ENCODE results near the gene CDK19.

Gene CDK19

GRCh38 chr6:110563711-110564110 is 251.6 kb downstream of the CDK19 start:
- Histone ChIP-seq H3K4me3 (ENCODE audit: low read length in 2 of 2) (no peak overlapping the region), H3K4me2 (ENCODE audit: insufficient read depth, low read length, poor library complexity, severe bottlenecking) (no peak overlapping the region), H3K27ac (replicated peaks; ENCODE audit: low read length) (no peak overlapping the region), H2BK12ac (ENCODE audit: low read length) (no peak overlapping the region), H3K18ac (ENCODE audit: low read length) (no peak overlapping the region), H2AK5ac (ENCODE audit: low read depth, low read length) (no peak overlapping the region), H3K4me1 (ENCODE audit: control insufficient read depth in 2 of 2, insufficient read depth in 1 of 2, low read depth in 1 of 2, low read length in 2 of 2) (peaks cover 2 to 14% of the 10 kb centered on the region in 2 donors), H3K36me3 (replicated peaks in 1 of 2; ENCODE audit: control insufficient read depth in 2 of 2, insufficient read depth in 2 of 2, low read length in 2 of 2) (no peaks in the 10 kb centered on the region), H2AFZ (ENCODE audit: low read length) (no peak overlapping the region), H2BK15ac (ENCODE audit: low read length) (no peak overlapping the region), H3K23ac (ENCODE audit: low read depth, low read length, poor library complexity) (no peak overlapping the region), H4K8ac (ENCODE audit: low read depth, low read length) (no peak overlapping the region), H4K91ac (ENCODE audit: low read depth, low read length, poor library complexity) (no peak overlapping the region), H3K27me3 (ENCODE audit: control insufficient read depth in 3 of 3, insufficient read depth in 3 of 3, low read depth in 1 of 3, low read length in 3 of 3) (peaks cover 0 to 5% (median 0%) of the 10 kb centered on the region in 3 experiments), H3K9ac (ENCODE audit: low read depth, low read length, poor library complexity) (no peak overlapping the region), H3K79me1 (ENCODE audit: low read depth, low read length) (no peaks in the 10 kb centered on the region), H3K9me3 (replicated peaks in 1 of 2; ENCODE audit: control insufficient read depth in 2 of 2, insufficient read depth in 1 of 2, low read depth in 1 of 2, low read length in 2 of 2) (no peaks in the 10 kb centered on the region), H3K14ac (ENCODE audit: low read length) (no peak overlapping the region), H2BK120ac (ENCODE audit: low read depth, low read length) (no peak overlapping the region), H2BK5ac (ENCODE audit: low read length) (no peak overlapping the region), H3K4ac (ENCODE audit: low read length) (no peak overlapping the region)
- no peak for DNase-seq (ENCODE audit: low spot score)
- WGBS, 2 donors (ENCODE audit: extremely low coverage in 2 of 2, insufficient read length in 2 of 2, insufficient replicate concordance in 1 of 2) = no CpG with 5 or more reads among the region's 2 CpGs

- H2AK5ac ChIP-seq (ENCODE audit: low read depth, low read length) = no peak overlapping the region
- H2BK120ac ChIP-seq (ENCODE audit: low read depth, low read length) = no peak overlapping the region
- no peak overlapping the region for H3K18ac ChIP-seq (ENCODE audit: low read length)
- no peak overlapping the region for H2AFZ ChIP-seq (ENCODE audit: low read length)
- H3K79me1 ChIP-seq (ENCODE audit: low read depth, low read length) = no peaks in the 10 kb centered on the region
- no peak overlapping the region for H3K14ac ChIP-seq (ENCODE audit: low read length)
- no peak overlapping the region for H3K27ac ChIP-seq (replicated peaks; ENCODE audit: low read length)
- H3K4ac ChIP-seq (ENCODE audit: low read length) = no peak overlapping the region
- H2BK12ac ChIP-seq (ENCODE audit: low read length) = no peak overlapping the region
- WGBS, 2 donors (ENCODE audit: extremely low coverage in 2 of 2, insufficient read length in 2 of 2, insufficient replicate concordance in 1 of 2) = no CpG with 5 or more reads among the region's 6 CpGs
- no peak overlapping the region for H3K4me2 ChIP-seq (ENCODE audit: insufficient read depth, low read length, poor library complexity, severe bottlenecking)
- H3K23ac ChIP-seq (ENCODE audit: low read depth, low read length, poor library complexity) = no peak overlapping the region
- no peak overlapping the region for H4K91ac ChIP-seq (ENCODE audit: low read depth, low read length, poor library complexity)
- H4K8ac ChIP-seq (ENCODE audit: low read depth, low read length) = no peak overlapping the region
- no peak overlapping the region for H2BK5ac ChIP-seq (ENCODE audit: low read length)
- no peaks in the 10 kb centered on the region for H3K36me3 ChIP-seq (replicated peaks in 1 of 2; ENCODE audit: control insufficient read depth in 2 of 2, insufficient read depth in 2 of 2, low read length in 2 of 2)
- no peak for DNase-seq (ENCODE audit: low spot score)
- no peaks in the 10 kb centered on the region for H3K27me3 ChIP-seq (ENCODE audit: control insufficient read depth in 3 of 3, insufficient read depth in 3 of 3, low read depth in 1 of 3, low read length in 3 of 3)
- H3K9ac ChIP-seq (ENCODE audit: low read depth, low read length, poor library complexity) = no peak overlapping the region
- peaks cover 2 to 9% of the 10 kb centered on the region in 2 donors for H3K4me1 ChIP-seq (ENCODE audit: control insufficient read depth in 2 of 2, insufficient read depth in 1 of 2, low read depth in 1 of 2, low read length in 2 of 2)
- no peaks in the 10 kb centered on the region for H3K9me3 ChIP-seq (replicated peaks in 1 of 2; ENCODE audit: control insufficient read depth in 2 of 2, insufficient read depth in 1 of 2, low read depth in 1 of 2, low read length in 2 of 2)
- no peak overlapping the region for H2BK15ac ChIP-seq (ENCODE audit: low read length)
- H3K4me3 ChIP-seq (ENCODE audit: low read length in 2 of 2) = no peak overlapping the region
Measured at GRCh38 chr6:110562316-110562915, 252.9 kb downstream of the CDK19 start.

- Histone ChIP-seq H3K4me3 (ENCODE audit: low read length in 2 of 2) (no peak overlapping the region), H3K4me1 (ENCODE audit: control insufficient read depth in 2 of 2, insufficient read depth in 1 of 2, low read depth in 1 of 2, low read length in 2 of 2) (peaks cover under 1 to 8% of the 10 kb centered on the region in 2 donors), H3K9me3 (replicated peaks in 1 of 2; ENCODE audit: control insufficient read depth in 2 of 2, insufficient read depth in 1 of 2, low read depth in 1 of 2, low read length in 2 of 2) (no peaks in the 10 kb centered on the region), H3K9ac (ENCODE audit: low read depth, low read length, poor library complexity) (no peak overlapping the region), H2AFZ (ENCODE audit: low read length) (no peak overlapping the region), H4K91ac (ENCODE audit: low read depth, low read length, poor library complexity) (no peak overlapping the region), H3K4me2 (ENCODE audit: insufficient read depth, low read length, poor library complexity, severe bottlenecking) (no peak overlapping the region), H4K8ac (ENCODE audit: low read depth, low read length) (no peak overlapping the region), H2BK120ac (ENCODE audit: low read depth, low read length) (no peak overlapping the region), H2BK12ac (ENCODE audit: low read length) (no peak overlapping the region), H3K79me1 (ENCODE audit: low read depth, low read length) (no peaks in the 10 kb centered on the region), H3K27ac (replicated peaks; ENCODE audit: low read length) (no peak overlapping the region), H3K27me3 (ENCODE audit: control insufficient read depth in 3 of 3, insufficient read depth in 3 of 3, low read depth in 1 of 3, low read length in 3 of 3) (no peaks in the 10 kb centered on the region), H3K14ac (ENCODE audit: low read length) (no peak overlapping the region), H3K18ac (ENCODE audit: low read length) (no peak overlapping the region), H2BK5ac (ENCODE audit: low read length) (no peak overlapping the region), H3K4ac (ENCODE audit: low read length) (no peak overlapping the region), H3K36me3 (replicated peaks in 1 of 2; ENCODE audit: control insufficient read depth in 2 of 2, insufficient read depth in 2 of 2, low read length in 2 of 2) (no peaks in the 10 kb centered on the region), H2AK5ac (ENCODE audit: low read depth, low read length) (no peak overlapping the region), H2BK15ac (ENCODE audit: low read length) (no peak overlapping the region), H3K23ac (ENCODE audit: low read depth, low read length, poor library complexity) (no peak overlapping the region)
- no peak for DNase-seq (ENCODE audit: low spot score)
Measured at GRCh38 chr6:110561696-110562095, 253.6 kb downstream of the CDK19 start.

- Histone ChIP-seq H3K23ac (ENCODE audit: low read depth, low read length, poor library complexity) (no peak overlapping the region), H3K9me3 (replicated peaks in 1 of 2; ENCODE audit: control insufficient read depth in 2 of 2, insufficient read depth in 1 of 2, low read depth in 1 of 2, low read length in 2 of 2) (no peaks in the 10 kb centered on the region), H3K4me1 (ENCODE audit: control insufficient read depth in 2 of 2, insufficient read depth in 1 of 2, low read depth in 1 of 2, low read length in 2 of 2) (peaks cover 0 to 3% of the 10 kb centered on the region in 2 donors), H2AFZ (ENCODE audit: low read length) (no peak overlapping the region), H3K14ac (ENCODE audit: low read length) (no peak overlapping the region), H2BK15ac (ENCODE audit: low read length) (no peak overlapping the region), H3K4ac (ENCODE audit: low read length) (no peak overlapping the region), H3K36me3 (replicated peaks in 1 of 2; ENCODE audit: control insufficient read depth in 2 of 2, insufficient read depth in 2 of 2, low read length in 2 of 2) (no peaks in the 10 kb centered on the region), H3K4me2 (ENCODE audit: insufficient read depth, low read length, poor library complexity, severe bottlenecking) (no peak overlapping the region), H4K91ac (ENCODE audit: low read depth, low read length, poor library complexity) (no peak overlapping the region), H3K9ac (ENCODE audit: low read depth, low read length, poor library complexity) (no peak overlapping the region), H3K4me3 (ENCODE audit: low read length in 2 of 2) (no peak overlapping the region), H2BK12ac (ENCODE audit: low read length) (no peak overlapping the region), H3K27ac (replicated peaks; ENCODE audit: low read length) (no peak overlapping the region), H3K18ac (ENCODE audit: low read length) (no peak overlapping the region), H2AK5ac (ENCODE audit: low read depth, low read length) (no peak overlapping the region), H3K79me1 (ENCODE audit: low read depth, low read length) (no peaks in the 10 kb centered on the region), H2BK5ac (ENCODE audit: low read length) (no peak overlapping the region), H2BK120ac (ENCODE audit: low read depth, low read length) (no peak overlapping the region), H3K27me3 (ENCODE audit: control insufficient read depth in 3 of 3, insufficient read depth in 3 of 3, low read depth in 1 of 3, low read length in 3 of 3) (no peaks in the 10 kb centered on the region), H4K8ac (ENCODE audit: low read depth, low read length) (no peak overlapping the region)
- no peak for DNase-seq (ENCODE audit: low spot score)
- WGBS, 2 donors (ENCODE audit: extremely low coverage in 2 of 2, insufficient read length in 2 of 2, insufficient replicate concordance in 1 of 2) = no CpG with 5 or more reads among the region's 5 CpGs
Measured at GRCh38 chr6:110561008-110561396, 254.3 kb downstream of the CDK19 start.

Data from neuronal stem cell (in vitro differentiated cells).